ENCODE measurements around the gene ZFP57. TPM values are rescaled to one million over a fixed set of nuclear protein-coding genes. Genes with fewer than 3 reads are reported as not detected.
A peak's percentile ranks its signal among the peaks of the same experiment; 100 is the strongest.

Gene ZFP57
- total and polyA plus RNA-seq, 4 donors, result 0.01 to 2.4 (median 1.1) TPM

DNA sequence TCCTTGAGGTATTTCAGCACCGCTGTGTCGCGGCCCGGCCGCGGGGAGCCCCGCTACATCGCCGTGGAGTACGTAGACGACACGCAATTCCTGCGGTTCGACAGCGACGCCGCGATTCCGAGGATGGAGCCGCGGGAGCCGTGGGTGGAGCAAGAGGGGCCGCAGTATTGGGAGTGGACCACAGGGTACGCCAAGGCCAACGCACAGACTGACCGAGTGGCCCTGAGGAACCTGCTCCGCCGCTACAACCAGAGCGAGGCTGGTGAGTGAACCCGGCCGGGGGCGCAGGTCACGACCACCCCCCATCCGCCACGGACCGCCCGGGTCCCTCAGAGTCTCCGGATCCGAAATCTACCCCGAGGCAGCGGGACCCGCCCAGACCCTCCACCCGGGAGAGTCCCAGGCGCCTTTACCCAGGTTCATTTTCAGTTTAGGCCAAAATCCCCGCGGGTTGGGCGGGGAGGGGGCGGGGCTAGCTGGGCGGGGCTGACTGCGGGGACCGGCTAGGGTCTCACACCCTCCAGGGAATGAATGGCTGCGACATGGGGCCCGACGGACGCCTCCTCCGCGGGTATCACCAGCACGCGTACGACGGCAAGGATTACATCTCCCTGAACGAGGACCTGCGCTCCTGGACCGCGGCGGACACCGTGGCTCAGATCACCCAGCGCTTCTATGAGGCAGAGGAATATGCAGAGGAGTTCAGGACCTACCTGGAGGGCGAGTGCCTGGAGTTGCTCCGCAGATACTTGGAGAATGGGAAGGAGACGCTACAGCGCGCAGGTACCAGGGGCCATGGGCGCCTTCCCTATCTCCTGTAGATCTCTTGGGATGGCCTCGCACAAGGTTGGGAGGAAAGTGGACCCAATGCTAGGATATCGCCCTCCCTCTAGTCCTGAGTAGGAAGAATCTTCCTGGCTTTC, 43.0 kb upstream of the ZFP57 start:
- Histone ChIP-seq H3K27ac (ENCODE audit: low read depth in 1 of 2, low read length in 1 of 2) (peak overlapping the region; percentile 81 to 89), H3K4me1 (ENCODE audit: control insufficient read depth in 5 of 5, insufficient read depth in 5 of 5, low read length in 5 of 5) (peaks cover 0 to 6% (median 0%) of the 10 kb centered on the region in 5 donors), H3K36me3 (ENCODE audit: control insufficient read depth in 4 of 4, insufficient read depth in 4 of 4, low read length in 4 of 4) (peaks cover 0 to 31% (median 0%) of the 10 kb centered on the region in 4 donors), H3K9ac (ENCODE audit: insufficient read depth in 1 of 2, low read length in 2 of 2) (no peak overlapping the region), H3K9me3 (ENCODE audit: control insufficient read depth in 4 of 4, insufficient read depth in 3 of 4, low read length in 3 of 4) (no peaks in the 10 kb centered on the region), H3K4me3 (peak overlapping the region; percentile 88), H3K27me3 (ENCODE audit: control insufficient read depth in 3 of 3, insufficient read depth in 3 of 3, low read length in 2 of 3) (peaks cover 0 to 61% (median 28%) of the 10 kb centered on the region in 3 donors)
- TF ChIP-seq, protein P1, sequence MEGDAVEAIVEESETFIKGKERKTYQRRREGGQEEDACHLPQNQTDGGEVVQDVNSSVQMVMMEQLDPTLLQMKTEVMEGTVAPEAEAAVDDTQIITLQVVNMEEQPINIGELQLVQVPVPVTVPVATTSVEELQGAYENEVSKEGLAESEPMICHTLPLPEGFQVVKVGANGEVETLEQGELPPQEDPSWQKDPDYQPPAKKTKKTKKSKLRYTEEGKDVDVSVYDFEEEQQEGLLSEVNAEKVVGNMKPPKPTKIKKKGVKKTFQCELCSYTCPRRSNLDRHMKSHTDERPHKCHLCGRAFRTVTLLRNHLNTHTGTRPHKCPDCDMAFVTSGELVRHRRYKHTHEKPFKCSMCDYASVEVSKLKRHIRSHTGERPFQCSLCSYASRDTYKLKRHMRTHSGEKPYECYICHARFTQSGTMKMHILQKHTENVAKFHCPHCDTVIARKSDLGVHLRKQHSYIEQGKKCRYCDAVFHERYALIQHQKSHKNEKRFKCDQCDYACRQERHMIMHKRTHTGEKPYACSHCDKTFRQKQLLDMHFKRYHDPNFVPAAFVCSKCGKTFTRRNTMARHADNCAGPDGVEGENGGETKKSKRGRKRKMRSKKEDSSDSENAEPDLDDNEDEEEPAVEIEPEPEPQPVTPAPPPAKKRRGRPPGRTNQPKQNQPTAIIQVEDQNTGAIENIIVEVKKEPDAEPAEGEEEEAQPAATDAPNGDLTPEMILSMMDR (IDR thresholded peaks at IDR 0.05; ENCODE audit: control extremely low read depth, extremely low read depth), result no peak
- 6 to 9% methylated on average over 75 to 76 of the region's 76 CpGs for WGBS, 2 donors
- ATAC-seq (ENCODE audit: insufficient read depth, low FRiP score), result peak; percentile 75
- peak in 2 of 3 donors; percentile 2 to 24 for DNase-seq

DNA sequence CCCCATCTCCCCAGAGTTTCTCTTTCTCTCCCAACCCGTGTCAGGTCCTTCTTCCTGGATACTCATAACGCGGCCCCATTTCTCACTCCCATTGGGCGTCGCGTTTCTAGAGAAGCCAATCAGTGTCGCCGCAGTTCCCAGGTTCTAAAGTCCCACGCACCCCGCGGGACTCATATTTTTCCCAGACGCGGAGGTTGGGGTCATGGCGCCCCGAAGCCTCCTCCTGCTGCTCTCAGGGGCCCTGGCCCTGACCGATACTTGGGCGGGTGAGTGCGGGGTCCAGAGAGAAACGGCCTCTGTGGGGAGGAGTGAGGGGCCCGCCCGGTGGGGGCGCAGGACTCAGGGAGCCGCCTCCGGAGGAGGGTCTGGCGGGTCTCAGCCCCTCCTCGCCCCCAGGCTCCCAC, 42.3 kb upstream of the ZFP57 start, which contains the start of gene HLA-F:
Gene HLA-F (plus strand): TSS at position 173 of the 404 bp plus-strand sequence. CDS start 30 bp downstream, at position 203.
- peaks cover 0 to 6% (median 0%) of the 10 kb centered on the region in 5 donors for H3K4me1 ChIP-seq (ENCODE audit: control insufficient read depth in 5 of 5, insufficient read depth in 5 of 5, low read length in 5 of 5)
- no peak within 1 kb of the TSS for H3K9ac ChIP-seq (ENCODE audit: insufficient read depth in 1 of 2, low read length in 2 of 2)
- TF ChIP-seq, protein P1 (IDR thresholded peaks at IDR 0.05; ENCODE audit: control extremely low read depth, extremely low read depth), result no peak
- H3K4me3 ChIP-seq, result peak within 1 kb of the TSS; percentile 88
- 0% methylated on average over 23 to 26 of the region's 26 CpGs for WGBS, 2 donors
- peak within 1 kb of the TSS; percentile 81 to 89 for H3K27ac ChIP-seq (ENCODE audit: low read depth in 1 of 2, low read length in 1 of 2)
- peaks cover 0 to 61% (median 28%) of the 10 kb centered on the region in 3 donors for H3K27me3 ChIP-seq (ENCODE audit: control insufficient read depth in 3 of 3, insufficient read depth in 3 of 3, low read length in 2 of 3)
- DNase-seq (peak; percentile 63 to 73 (median 68)), ATAC-seq (ENCODE audit: insufficient read depth, low FRiP score) (peak; percentile 94)
- H3K9me3 ChIP-seq (ENCODE audit: control insufficient read depth in 4 of 4, insufficient read depth in 3 of 4, low read length in 3 of 4), result no peaks in the 10 kb centered on the region
- H3K36me3 ChIP-seq (ENCODE audit: control insufficient read depth in 4 of 4, insufficient read depth in 4 of 4, low read length in 4 of 4), result peaks cover 0 to 30% (median 0%) of the 10 kb centered on the region in 4 donors

DNA sequence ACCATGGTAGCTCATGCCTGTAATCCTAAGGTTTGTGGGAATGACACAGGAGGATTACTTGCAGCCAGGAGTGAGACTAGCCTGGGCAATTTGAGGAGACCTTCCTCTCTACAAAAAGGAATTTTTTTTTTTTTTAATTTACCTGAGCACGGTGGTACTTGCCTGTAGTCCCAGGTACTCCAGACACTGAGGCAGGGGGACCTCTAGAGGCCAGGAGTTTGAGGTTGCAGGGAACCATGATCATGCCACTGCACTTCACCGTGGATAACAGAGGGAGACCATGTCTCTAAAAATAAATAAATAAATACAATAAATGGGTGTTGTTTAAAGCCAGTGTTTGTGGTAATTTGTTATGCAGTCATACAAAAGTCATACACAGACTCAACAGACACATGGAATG, 39.9 kb upstream of the ZFP57 start:
- 23 to 45% methylated on average over 2 of the region's 2 CpGs for WGBS, 2 donors
- H3K4me1 ChIP-seq (ENCODE audit: control insufficient read depth in 5 of 5, insufficient read depth in 5 of 5, low read length in 5 of 5), result peaks cover 0 to 6% (median 0%) of the 10 kb centered on the region in 5 donors
- no peaks in the 10 kb centered on the region for H3K9me3 ChIP-seq (ENCODE audit: control insufficient read depth in 4 of 4, insufficient read depth in 3 of 4, low read length in 3 of 4)
- H3K9ac ChIP-seq (ENCODE audit: insufficient read depth in 1 of 2, low read length in 2 of 2), result no peak overlapping the region
- H3K27me3 ChIP-seq (ENCODE audit: control insufficient read depth in 3 of 3, insufficient read depth in 3 of 3, low read length in 2 of 3), result peaks cover 0 to 54% (median 28%) of the 10 kb centered on the region in 3 donors
- H3K36me3 ChIP-seq (ENCODE audit: control insufficient read depth in 4 of 4, insufficient read depth in 4 of 4, low read length in 4 of 4), result peaks cover 0 to 16% (median 0%) of the 10 kb centered on the region in 4 donors
- no peak overlapping the region for H3K27ac ChIP-seq (ENCODE audit: low read depth in 1 of 2, low read length in 1 of 2)
- ATAC-seq (ENCODE audit: insufficient read depth, low FRiP score) (no peak), DNase-seq (no peak)
- TF ChIP-seq, protein P1 (IDR thresholded peaks at IDR 0.05; ENCODE audit: control extremely low read depth, extremely low read depth), result no peak
- no peak overlapping the region for H3K4me3 ChIP-seq

All from lung (tissue), 12 donors.